Peyer's patch (tissue), 4 donors: ENCODE measurements around the gene PFDN2. TPM values are rescaled to one million over a fixed set of nuclear protein-coding genes. Genes with fewer than 3 reads are reported as not detected.

ENCODE experiments used
- DNase-seq, 3 donors: peaks; one replicate each; pipeline ENCODE4 v3.0.0-alpha.2; 2017 to 2019
- H3K27ac ChIP-seq, 4 donors: fragments of 200-600 bp; sonication (generic); one replicate each; pipeline ENCODE4 v1.5.1; 2016 to 2019
- H3K27me3 ChIP-seq, 2 donors: fragments of 200-600 bp; sonication (generic); one replicate each; pipeline ENCODE4 v1.5.1; 2019
- H3K36me3 ChIP-seq, 3 donors: fragments of 200-600 bp; sonication (generic); one replicate each; pipeline ENCODE4 v1.5.1; 2016 to 2019
- H3K4me1 ChIP-seq, 4 donors: fragments of 200-600 bp; sonication (generic); one replicate each; pipeline ENCODE4 v1.5.1; 2016 to 2019
- H3K4me3 ChIP-seq, 4 donors: fragments of 200-600 bp; sonication (generic); 1 replicate in 3 of 4; 2 replicates in 1 of 4; pipeline ENCODE4 v1.5.1; 2016 to 2019; ENCODE audit warnings: mild to moderate bottlenecking in 1 of 4
- H3K9me3 ChIP-seq, 4 donors: fragments of 200-600 bp; sonication (generic); one replicate each; pipeline ENCODE4 v1.5.1; 2016 to 2019; ENCODE audit warnings: mild to moderate bottlenecking in 1 of 4
- CTCF ChIP-seq, 6 experiments: fragments of 450-650 bp in 4 of 6; fragments of 200-600 bp in 2 of 6; sonication (generic) in 1 of 6; IDR thresholded peaks; one replicate each; pipeline ENCODE4 v1.5.1; 2017 to 2019; ENCODE audit warnings: antibody characterized with exemption in 6 of 6, mild to moderate bottlenecking in 3 of 6, moderate library complexity in 1 of 6
- POLR2A ChIP-seq, 2 donors: fragments of 450-650 bp; IDR thresholded peaks; one replicate each; pipeline ENCODE4 v1.5.1; 2017; ENCODE audit warnings: antibody characterized with exemption in 2 of 2, mild to moderate bottlenecking in 2 of 2, moderate library complexity in 2 of 2
- total RNA-seq, 4 donors: library from RNA; depleted of rRNA; stranded (reverse); fragments of >200 nt; gene quantifications; one replicate each; pipeline ENCODE4 v1.1.0, GENCODE V29; 2016

Gene PFDN2
- total RNA-seq, 4 donors from 2014 or later, result 11.6 to 68.5 (median 15.2) TPM

GRCh38 chr1:161074676-161075368 lies 43.0 kb downstream of the PFDN2 start:
- Histone ChIP-seq H3K36me3 (no peaks in the 10 kb centered on the region), H3K27me3 (no peaks in the 10 kb centered on the region), H3K9me3 (no peaks in the 10 kb centered on the region), H3K27ac (no peak overlapping the region), H3K4me1 (peaks cover 0 to 5% (median 0%) of the 10 kb centered on the region in 4 donors), H3K4me3 (no peak overlapping the region)
- DNase-seq, result no peak
- no peak for TF ChIP-seq POLR2A (IDR thresholded peaks at IDR 0.05)
- TF ChIP-seq CTCF (IDR thresholded peaks at IDR 0.05), result no peak

GRCh38 chr1:161073474-161074121 lies 44.2 kb downstream of the PFDN2 start:
- H3K4me1 ChIP-seq, result peaks cover 0 to 5% (median 0%) of the 10 kb centered on the region in 4 donors
- H3K4me3 ChIP-seq, result no peak overlapping the region
- H3K36me3 ChIP-seq, result no peaks in the 10 kb centered on the region
- TF ChIP-seq CTCF (IDR thresholded peaks at IDR 0.05) (peak in 2 of 6 experiments; percentile 28 to 36), POLR2A (IDR thresholded peaks at IDR 0.05) (no peak)
- H3K9me3 ChIP-seq, result no peaks in the 10 kb centered on the region
- H3K27me3 ChIP-seq, result no peaks in the 10 kb centered on the region
- no peak overlapping the region for H3K27ac ChIP-seq
- DNase-seq, result no peak

- no peak overlapping the region for H3K27ac ChIP-seq
- no peaks in the 10 kb centered on the region for H3K9me3 ChIP-seq
- no peak overlapping the region for H3K4me3 ChIP-seq
- DNase-seq, result no peak
- H3K27me3 ChIP-seq, result no peaks in the 10 kb centered on the region
- TF ChIP-seq CTCF (IDR thresholded peaks at IDR 0.05) (no peak), POLR2A (IDR thresholded peaks at IDR 0.05) (no peak)
- H3K36me3 ChIP-seq, result no peaks in the 10 kb centered on the region
- H3K4me1 ChIP-seq, result peaks cover 0 to 5% (median 2%) of the 10 kb centered on the region in 4 donors
Measured at GRCh38 chr1:161072751-161073449, 44.9 kb downstream of the PFDN2 start.

GRCh38 chr1:161071886-161072371 lies 45.9 kb downstream of the PFDN2 start:
- Histone ChIP-seq H3K4me3 (no peak overlapping the region), H3K4me1 (peaks cover 0 to 12% (median 2%) of the 10 kb centered on the region in 4 donors), H3K36me3 (no peaks in the 10 kb centered on the region), H3K27ac (no peak overlapping the region), H3K9me3 (no peaks in the 10 kb centered on the region), H3K27me3 (no peaks in the 10 kb centered on the region)
- DNase-seq, result peak; percentile 65 to 85 (median 73)
- TF ChIP-seq POLR2A (IDR thresholded peaks at IDR 0.05) (no peak), CTCF (IDR thresholded peaks at IDR 0.05) (peak; percentile 58 to 71 (median 60))

GRCh38 chr1:161070761-161071160 lies 47.1 kb downstream of the PFDN2 start:
- H3K9me3 ChIP-seq, result no peaks in the 10 kb centered on the region
- no peak overlapping the region for H3K4me3 ChIP-seq

More at GRCh38 chr1:161070761-161071160, 47.1 kb downstream of the PFDN2 start:
- peaks cover 0 to 19% (median 2%) of the 10 kb centered on the region in 4 donors for H3K4me1 ChIP-seq
- DNase-seq, result no peak
- no peaks in the 10 kb centered on the region for H3K36me3 ChIP-seq
- TF ChIP-seq POLR2A (IDR thresholded peaks at IDR 0.05) (no peak), CTCF (IDR thresholded peaks at IDR 0.05) (no peak)
- H3K27ac ChIP-seq, result peak overlapping the region in 1 of 4 donors; percentile 96
- no peaks in the 10 kb centered on the region for H3K27me3 ChIP-seq
